ENCODE data around the gene FSHB. TPM values are rescaled to one million over a fixed set of nuclear protein-coding genes. Genes with fewer than 3 reads are reported as not detected.

Gene FSHB
- total and polyA plus RNA-seq, 2 experiments from 2014 or later = not detected

- Histone ChIP-seq H3K9ac (no peak overlapping the region), H3K9me2 (ENCODE audit: insufficient read depth) (no peaks in the 10 kb centered on the region), H3K4me1 (ENCODE audit: insufficient read depth) (no peaks in the 10 kb centered on the region), H3K4me3 (no peak overlapping the region), H3K9me3 (ENCODE audit: low read depth) (no peaks in the 10 kb centered on the region), H3K4me2 (ENCODE audit: unreplicated experiment) (no peak overlapping the region), H3K27ac (no peak overlapping the region), H3F3A (ENCODE audit: insufficient read depth) (no peaks in the 10 kb centered on the region), H4K20me1 (ENCODE audit: insufficient read depth) (no peaks in the 10 kb centered on the region), H3K36me3 (ENCODE audit: low read depth) (no peaks in the 10 kb centered on the region), H3K79me2 (ENCODE audit: insufficient read depth) (no peaks in the 10 kb centered on the region), H2AFZ (no peak overlapping the region), H3K27me3 (replicated peaks; ENCODE audit: insufficient read depth) (no peaks in the 10 kb centered on the region)
- in situ Hi-C loops (cut with MboI) = no loop called here
- TF ChIP-seq EZH2phosphoT487 (IDR thresholded peaks at IDR 0.05; ENCODE audit: insufficient read depth, low read depth) (no peak), EZH2 (IDR thresholded peaks at IDR 0.05; ENCODE audit: insufficient read depth, poor library complexity, severe bottlenecking) (no peak)
- no peak for DNase-seq
These were observed 39.9 kb downstream of the FSHB start for GRCh38 chr11:30270671-30271070.

GRCh38 chr11:30277176-30277575, 46.4 kb downstream of the FSHB start:
- no peaks in the 10 kb centered on the region for H3K9me2 ChIP-seq (ENCODE audit: insufficient read depth)
- H3K4me3 ChIP-seq = no peak overlapping the region
- no peak overlapping the region for H3K9ac ChIP-seq
- H3K4me2 ChIP-seq (ENCODE audit: unreplicated experiment) = no peak overlapping the region
- in situ Hi-C loops (cut with MboI) = no loop called here
- TF ChIP-seq EZH2phosphoT487 (IDR thresholded peaks at IDR 0.05; ENCODE audit: insufficient read depth, low read depth) = no peak
- no peak for TF ChIP-seq EZH2 (IDR thresholded peaks at IDR 0.05; ENCODE audit: insufficient read depth, poor library complexity, severe bottlenecking)
- H2AFZ ChIP-seq = no peak overlapping the region
- no peaks in the 10 kb centered on the region for H4K20me1 ChIP-seq (ENCODE audit: insufficient read depth)
- H3K4me1 ChIP-seq (ENCODE audit: insufficient read depth) = no peaks in the 10 kb centered on the region
- no peaks in the 10 kb centered on the region for H3F3A ChIP-seq (ENCODE audit: insufficient read depth)
- DNase-seq = no peak
- H3K36me3 ChIP-seq (ENCODE audit: low read depth) = no peaks in the 10 kb centered on the region
- H3K27ac ChIP-seq = no peak overlapping the region
- H3K27me3 ChIP-seq (replicated peaks; ENCODE audit: insufficient read depth) = no peaks in the 10 kb centered on the region
- H3K9me3 ChIP-seq (ENCODE audit: low read depth) = no peaks in the 10 kb centered on the region
- H3K79me2 ChIP-seq (ENCODE audit: insufficient read depth) = no peaks in the 10 kb centered on the region

DNA sequence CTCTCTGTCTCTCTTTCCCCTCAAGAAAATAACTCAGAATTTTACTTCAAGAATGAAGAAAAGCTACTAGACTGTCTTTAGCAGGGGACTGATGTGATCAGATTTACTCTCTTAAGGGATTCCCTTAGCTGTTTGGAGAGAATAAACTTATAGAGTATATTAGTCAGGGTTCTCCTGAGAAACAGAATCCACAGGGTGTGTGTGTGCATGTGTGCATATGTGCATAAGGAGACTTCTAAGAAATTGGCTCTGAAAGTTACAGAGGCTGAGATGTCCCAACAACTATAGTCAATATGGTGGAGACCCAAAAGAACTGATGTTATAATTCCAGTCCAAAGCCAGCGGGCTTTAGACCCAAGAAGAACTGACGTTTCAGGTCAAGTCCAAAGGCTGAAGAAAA, 49.0 kb downstream of the FSHB start:
- Histone ChIP-seq H3K4me1 (ENCODE audit: insufficient read depth) (no peaks in the 10 kb centered on the region), H3K9me2 (ENCODE audit: insufficient read depth) (no peaks in the 10 kb centered on the region), H3K27ac (no peak overlapping the region), H3K9ac (no peak overlapping the region), H3K36me3 (ENCODE audit: low read depth) (no peaks in the 10 kb centered on the region), H3K4me3 (no peak overlapping the region), H3F3A (ENCODE audit: insufficient read depth) (no peaks in the 10 kb centered on the region), H3K9me3 (ENCODE audit: low read depth) (no peaks in the 10 kb centered on the region), H3K4me2 (ENCODE audit: unreplicated experiment) (no peak overlapping the region), H3K27me3 (replicated peaks; ENCODE audit: insufficient read depth) (no peaks in the 10 kb centered on the region), H4K20me1 (ENCODE audit: insufficient read depth) (no peaks in the 10 kb centered on the region), H2AFZ (no peak overlapping the region), H3K79me2 (ENCODE audit: insufficient read depth) (no peaks in the 10 kb centered on the region)
- DNase-seq = no peak
- in situ Hi-C loops (cut with MboI) = no loop called here
- WGBS, 2 experiments (ENCODE audit: low coverage in 1 of 2, low lambda C conversion rate in 2 of 2, missing lambda C conversion rate in 2 of 2) = 25 to 38% methylated on average over 2 of the region's 2 CpGs
- TF ChIP-seq EZH2 (IDR thresholded peaks at IDR 0.05; ENCODE audit: insufficient read depth, poor library complexity, severe bottlenecking) (no peak), EZH2phosphoT487 (IDR thresholded peaks at IDR 0.05; ENCODE audit: insufficient read depth, low read depth) (no peak)

DNA sequence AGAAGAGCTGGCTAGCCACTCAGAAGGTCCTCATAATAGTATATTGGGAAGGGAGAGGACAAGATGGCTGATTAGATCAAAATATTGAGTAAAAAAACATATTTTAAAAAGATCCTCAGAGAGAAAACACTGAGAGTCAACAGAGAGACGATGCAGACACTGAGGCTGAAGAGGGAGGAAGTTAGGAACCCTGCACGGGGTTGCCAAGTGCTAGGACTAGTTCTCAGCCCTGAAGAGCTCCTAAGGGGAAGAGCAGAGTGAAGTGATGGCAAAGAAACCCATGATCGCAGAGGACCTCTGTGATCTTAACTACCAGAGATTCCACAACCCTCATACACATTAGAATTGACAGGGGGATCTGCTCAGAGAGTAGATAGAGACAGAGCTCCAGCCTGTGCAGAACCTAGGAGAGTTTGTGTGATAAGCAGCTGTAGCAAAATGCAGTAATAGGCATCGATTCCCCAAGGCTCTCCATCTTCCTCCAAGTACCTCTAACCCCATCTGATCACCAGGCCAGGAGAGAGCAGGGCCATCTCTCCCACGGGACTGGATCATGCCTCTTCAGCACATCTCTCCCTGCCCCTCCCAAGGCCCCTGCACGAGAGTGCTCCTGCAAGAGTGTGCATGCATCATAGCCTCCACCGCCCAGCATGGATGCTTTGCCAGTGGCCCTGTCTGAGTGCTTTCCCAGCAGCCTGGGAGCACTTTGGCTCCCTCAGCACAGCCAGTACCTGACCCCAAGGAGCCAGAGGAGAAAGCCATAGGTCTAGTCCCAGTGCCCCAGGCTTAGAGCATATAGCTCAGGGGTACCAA, 50.9 kb downstream of the FSHB start:
- no peak overlapping the region for H3K9ac ChIP-seq
- no peaks in the 10 kb centered on the region for H3K9me3 ChIP-seq (ENCODE audit: low read depth)
- no peaks in the 10 kb centered on the region for H3K4me1 ChIP-seq (ENCODE audit: insufficient read depth)
- no peak overlapping the region for H3K4me2 ChIP-seq (ENCODE audit: unreplicated experiment)
- no peak overlapping the region for H3K27ac ChIP-seq
- TF ChIP-seq EZH2 (IDR thresholded peaks at IDR 0.05; ENCODE audit: insufficient read depth, poor library complexity, severe bottlenecking) = no peak
- TF ChIP-seq EZH2phosphoT487 (IDR thresholded peaks at IDR 0.05; ENCODE audit: insufficient read depth, low read depth) = no peak
- H2AFZ ChIP-seq = no peak overlapping the region
- H3K4me3 ChIP-seq = no peak overlapping the region
- no peak for DNase-seq
- no peaks in the 10 kb centered on the region for H3K9me2 ChIP-seq (ENCODE audit: insufficient read depth)
- no peaks in the 10 kb centered on the region for H3F3A ChIP-seq (ENCODE audit: insufficient read depth)
- no peaks in the 10 kb centered on the region for H4K20me1 ChIP-seq (ENCODE audit: insufficient read depth)
- 19 to 28% methylated on average over 7 of the region's 7 CpGs for WGBS, 2 experiments (ENCODE audit: low coverage in 1 of 2, low lambda C conversion rate in 2 of 2, missing lambda C conversion rate in 2 of 2)
- H3K27me3 ChIP-seq (replicated peaks; ENCODE audit: insufficient read depth) = no peaks in the 10 kb centered on the region
- H3K36me3 ChIP-seq (ENCODE audit: low read depth) = no peaks in the 10 kb centered on the region
- in situ Hi-C loops (cut with MboI) = no loop called here
- no peaks in the 10 kb centered on the region for H3K79me2 ChIP-seq (ENCODE audit: insufficient read depth)

- Histone ChIP-seq H3K4me2 (ENCODE audit: unreplicated experiment) (no peak overlapping the region), H2AFZ (no peak overlapping the region), H3K4me3 (no peak overlapping the region), H3K9ac (no peak overlapping the region), H3K79me2 (ENCODE audit: insufficient read depth) (no peaks in the 10 kb centered on the region), H3K27ac (no peak overlapping the region), H3K27me3 (replicated peaks; ENCODE audit: insufficient read depth) (no peaks in the 10 kb centered on the region), H3K36me3 (ENCODE audit: low read depth) (no peaks in the 10 kb centered on the region), H3F3A (ENCODE audit: insufficient read depth) (no peaks in the 10 kb centered on the region), H3K4me1 (ENCODE audit: insufficient read depth) (no peaks in the 10 kb centered on the region), H3K9me3 (ENCODE audit: low read depth) (no peaks in the 10 kb centered on the region), H3K9me2 (ENCODE audit: insufficient read depth) (no peaks in the 10 kb centered on the region), H4K20me1 (ENCODE audit: insufficient read depth) (no peaks in the 10 kb centered on the region)
- WGBS, 2 experiments (ENCODE audit: low coverage in 1 of 2, low lambda C conversion rate in 2 of 2, missing lambda C conversion rate in 2 of 2) = 54 to 64% methylated on average over 3 of the region's 3 CpGs
- in situ Hi-C loops (cut with MboI) = no loop called here
- TF ChIP-seq EZH2phosphoT487 (IDR thresholded peaks at IDR 0.05; ENCODE audit: insufficient read depth, low read depth) = no peak
- no peak for TF ChIP-seq EZH2 (IDR thresholded peaks at IDR 0.05; ENCODE audit: insufficient read depth, poor library complexity, severe bottlenecking)
- no peak for DNase-seq
These were observed 51.4 kb downstream of the FSHB start for GRCh38 chr11:30282289-30282631.

Other genes with a start within 250 kb of the FSHB start
- 0.43 TPM in 1 of 2 replicates, not detected in the other for gene KCNA4, start 214.0 kb upstream of the FSHB start, total RNA-seq (2014; rRNA removed; shearing (Covaris generic))
- gene KCNA4, start 214.0 kb upstream of the FSHB start, polyA plus RNA-seq (2016; fragmentation: Nextera tagmentation; extraction: Ambion mirVana) = 0.09 TPM in 1 of 2 replicates, not detected in the other
- 24.3 and 30.2 TPM in 2 replicates for gene ARL14EP, start 92.1 kb downstream of the FSHB start, total RNA-seq (2014; rRNA removed; shearing (Covaris generic))
- 33.9 and 34.4 TPM in 2 replicates for gene ARL14EP, start 92.1 kb downstream of the FSHB start, polyA plus RNA-seq (2016; fragmentation: Nextera tagmentation; extraction: Ambion mirVana)

Data from GM23248 (cell line).